Gastroesophageal sphincter (tissue), 3 donors: ENCODE measurements around the gene RPS25.
A peak's percentile ranks its signal among the peaks of the same experiment; 100 is the strongest.

Experiments used
- CTCF ChIP-seq, 4 experiments: fragments of 200-600 bp in 2 of 4; fragments of 450-650 bp in 2 of 4; sonication (generic) in 1 of 4; IDR thresholded peaks; one replicate each; pipeline ENCODE4 v1.5.1; 2017 to 2019; ENCODE audit warnings: antibody characterized with exemption in 4 of 4, mild to moderate bottlenecking in 2 of 4, moderate library complexity in 2 of 4
- EP300 ChIP-seq: sonication (generic); formaldehyde crosslinking; IDR thresholded peaks from one replicate; pipeline ENCODE4 v1.6.1; 2017; ENCODE audit warnings: antibody characterized with exemption, mild to moderate bottlenecking
- POLR2A ChIP-seq, 2 donors: fragments of 450-650 bp; IDR thresholded peaks; one replicate each; pipeline ENCODE4 v1.6.1; 2017; ENCODE audit warnings: antibody characterized with exemption in 2 of 2, mild to moderate bottlenecking in 2 of 2, moderate library complexity in 1 of 2
- POLR2AphosphoS5 ChIP-seq: sonication (generic); formaldehyde crosslinking; IDR thresholded peaks from one replicate; pipeline ENCODE4 v1.6.1; 2017; ENCODE audit warnings: antibody characterized with exemption

GRCh38 chr11:119065369-119065768, 47.2 kb upstream of the RPS25 start:
- TF ChIP-seq POLR2AphosphoS5 (no peak), POLR2A (IDR thresholded peaks at IDR 0.05) (no peak), CTCF (IDR thresholded peaks at IDR 0.05) (peak in 2 of 4 experiments; percentile 4 to 36), EP300 (no peak)
